ENCODE data around the gene VPS54.
"Not testable (repeated sequence)": the region's sequence is repeated elsewhere in the genome, so short reads cannot be mapped to it uniquely, and the experiment has no call there.

VPS54 gene

DNA sequence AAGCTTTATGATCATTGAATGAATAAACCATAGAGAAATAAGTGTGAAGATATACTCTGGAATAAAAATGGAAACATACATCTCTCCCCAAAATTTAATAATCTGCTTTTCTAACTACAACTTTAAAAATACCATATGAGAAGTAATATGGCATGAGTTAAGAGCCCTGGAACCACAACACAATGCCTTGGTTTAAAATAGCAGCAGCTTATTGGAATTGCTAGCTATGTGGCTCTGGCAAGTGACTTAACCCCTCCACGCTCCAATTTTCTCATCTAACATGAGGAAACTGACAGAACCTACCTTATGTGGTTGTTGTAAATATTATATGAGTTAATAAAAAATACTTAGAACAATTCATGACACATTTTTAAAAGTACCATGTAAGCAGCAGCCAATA is 76.4 kb downstream of the VPS54 start:
- Mint-ChIP-seq H3K9me3 (peaks cover 3% of the 10 kb centered on the region), H3K27ac (no peak overlapping the region), H3K36me3 (ENCODE audit: low read depth) (peaks cover 67% of the 10 kb centered on the region), H3K4me1 (ENCODE audit: low read depth) (no peaks in the 10 kb centered on the region), H3K4me3 (no peak overlapping the region), H3K27me3 (no peaks in the 10 kb centered on the region)
- no peak for DNase-seq

GRCh38 chr2:63932104-63932503 is 87.1 kb downstream of the VPS54 start:
- H3K4me1 Mint-ChIP-seq (ENCODE audit: low read depth); H3K27me3 Mint-ChIP-seq; H3K9me3 Mint-ChIP-seq; H3K27ac Mint-ChIP-seq; DNase-seq; H3K4me3 Mint-ChIP-seq: not testable (repeated sequence)
- H3K36me3 Mint-ChIP-seq (ENCODE audit: low read depth), result peaks cover 73% of the 10 kb centered on the region

- no peak overlapping the region for H3K4me3 Mint-ChIP-seq
- peaks cover under 1% of the 10 kb centered on the region for H3K4me1 Mint-ChIP-seq (ENCODE audit: low read depth)
- H3K27ac Mint-ChIP-seq, result no peak overlapping the region
- H3K9me3 Mint-ChIP-seq, result peaks cover 4% of the 10 kb centered on the region
- peaks cover 66% of the 10 kb centered on the region for H3K36me3 Mint-ChIP-seq (ENCODE audit: low read depth)
- H3K27me3 Mint-ChIP-seq, result no peaks in the 10 kb centered on the region
- DNase-seq, result no peak
Measured at GRCh38 chr2:63926815-63927214, 92.4 kb downstream of the VPS54 start.

DNA sequence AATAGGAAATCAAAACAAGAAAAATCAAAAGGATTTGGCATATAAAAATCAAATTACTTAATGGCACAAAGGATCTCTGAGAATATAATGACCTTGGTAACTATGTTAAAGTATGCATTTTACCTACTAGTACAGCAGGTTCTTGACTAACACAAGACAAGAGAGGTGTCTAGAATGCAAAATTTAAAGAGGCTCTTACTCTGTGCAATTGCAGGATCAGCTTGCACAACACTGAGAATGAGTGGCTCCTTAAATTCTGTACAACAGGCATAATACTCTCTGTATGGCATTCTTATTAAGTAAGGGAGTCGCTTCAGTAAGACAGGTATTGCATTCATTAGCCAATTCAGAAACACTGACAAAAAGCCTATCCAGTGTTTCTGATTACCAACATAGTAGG is 104.9 kb downstream of the VPS54 start:
- H3K27me3 Mint-ChIP-seq, result no peaks in the 10 kb centered on the region
- no peak overlapping the region for H3K4me3 Mint-ChIP-seq
- DNase-seq, result no peak
- no peak overlapping the region for H3K27ac Mint-ChIP-seq
- H3K4me1 Mint-ChIP-seq (ENCODE audit: low read depth), result no peaks in the 10 kb centered on the region
- H3K36me3 Mint-ChIP-seq (ENCODE audit: low read depth), result peaks cover 77% of the 10 kb centered on the region
- H3K9me3 Mint-ChIP-seq, result no peaks in the 10 kb centered on the region

DNA sequence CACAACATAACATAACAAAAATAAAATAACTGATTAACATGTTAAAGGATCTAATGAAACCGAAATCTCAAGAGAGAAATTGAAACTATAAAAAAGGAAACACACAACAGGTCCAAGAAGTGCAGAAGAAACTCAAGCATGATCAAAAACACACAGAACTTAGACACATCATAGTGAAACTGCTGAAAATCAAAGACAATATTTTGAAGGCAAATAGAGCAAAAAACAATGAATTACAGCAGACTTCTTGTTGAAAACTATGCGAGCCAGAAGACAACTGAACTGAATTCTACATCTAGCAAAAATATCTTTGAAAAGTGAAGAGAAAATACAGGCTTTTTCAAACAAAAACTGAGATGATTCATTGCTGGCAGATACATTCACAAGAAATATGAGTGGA is 116.2 kb downstream of the VPS54 start:
- H3K4me3 Mint-ChIP-seq, result no peak overlapping the region
- H3K9me3 Mint-ChIP-seq, result peaks cover 28% of the 10 kb centered on the region
- H3K27me3 Mint-ChIP-seq, result no peaks in the 10 kb centered on the region
- no peak for DNase-seq
- H3K36me3 Mint-ChIP-seq (ENCODE audit: low read depth), result peaks cover 86% of the 10 kb centered on the region
- H3K4me1 Mint-ChIP-seq (ENCODE audit: low read depth), result peaks cover 16% of the 10 kb centered on the region
- peak overlapping the region; percentile 5 for H3K27ac Mint-ChIP-seq

- peaks cover 28% of the 10 kb centered on the region for H3K9me3 Mint-ChIP-seq
- DNase-seq, result no peak
- H3K4me1 Mint-ChIP-seq (ENCODE audit: low read depth), result peaks cover 16% of the 10 kb centered on the region
- H3K27me3 Mint-ChIP-seq, result no peaks in the 10 kb centered on the region
- H3K36me3 Mint-ChIP-seq (ENCODE audit: low read depth), result peaks cover 82% of the 10 kb centered on the region
- H3K27ac Mint-ChIP-seq, result peak overlapping the region; percentile 8
- H3K4me3 Mint-ChIP-seq, result no peak overlapping the region
Measured at GRCh38 chr2:63902149-63902548, 117.1 kb downstream of the VPS54 start.

DNA sequence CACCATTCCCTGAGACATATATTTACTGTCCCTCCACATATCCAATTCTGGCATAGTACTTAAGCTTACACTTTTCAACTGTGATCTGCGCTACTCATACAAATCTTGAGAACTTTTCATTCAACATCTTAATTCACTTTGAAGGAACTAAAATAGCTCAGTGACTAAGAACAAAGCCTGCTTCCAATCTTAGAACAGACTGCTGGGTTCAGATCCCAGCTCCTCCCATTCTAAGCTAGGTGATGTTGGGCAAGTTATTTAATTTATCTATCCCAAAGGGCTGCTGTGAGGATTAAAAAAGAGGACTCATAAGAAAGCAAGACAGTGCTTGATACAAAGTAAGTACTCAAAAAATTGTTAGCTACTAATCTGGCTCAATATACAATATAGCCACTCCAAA is 119.6 kb downstream of the VPS54 start:
- peaks cover 72% of the 10 kb centered on the region for H3K36me3 Mint-ChIP-seq (ENCODE audit: low read depth)
- H3K4me1 Mint-ChIP-seq (ENCODE audit: low read depth), result peaks cover 16% of the 10 kb centered on the region
- no peak overlapping the region for H3K27ac Mint-ChIP-seq

DNA sequence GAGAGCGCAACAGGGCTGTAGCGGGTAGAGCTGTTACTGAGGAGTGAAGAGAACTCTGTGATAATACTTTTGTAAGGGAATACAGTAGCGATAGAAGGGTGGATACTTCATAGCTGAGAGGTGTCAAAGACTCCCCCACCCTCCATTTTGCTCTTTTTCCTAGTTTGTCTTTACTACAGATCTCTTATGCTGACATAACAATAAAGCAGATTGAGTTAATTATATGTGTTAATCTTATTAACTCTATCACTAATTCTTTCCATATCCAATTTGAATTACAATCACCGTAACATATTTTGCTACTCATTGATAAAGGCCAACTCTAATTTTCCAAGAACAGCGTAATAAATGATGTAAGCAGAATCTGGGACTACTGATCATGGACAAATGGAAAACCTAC is 120.4 kb downstream of the VPS54 start:
- H3K4me1 Mint-ChIP-seq (ENCODE audit: low read depth), result peaks cover 16% of the 10 kb centered on the region
- peaks cover 14% of the 10 kb centered on the region for H3K9me3 Mint-ChIP-seq
- no peak overlapping the region for H3K4me3 Mint-ChIP-seq
- peaks cover 75% of the 10 kb centered on the region for H3K36me3 Mint-ChIP-seq (ENCODE audit: low read depth)
- no peaks in the 10 kb centered on the region for H3K27me3 Mint-ChIP-seq
- no peak for DNase-seq
- no peak overlapping the region for H3K27ac Mint-ChIP-seq

More for the DNA sequence above, 119.6 kb downstream of the VPS54 start:
- H3K27me3 Mint-ChIP-seq, result no peaks in the 10 kb centered on the region
- no peak overlapping the region for H3K4me3 Mint-ChIP-seq
- DNase-seq, result no peak
- H3K9me3 Mint-ChIP-seq, result peaks cover 17% of the 10 kb centered on the region

- no peaks in the 10 kb centered on the region for H3K9me3 Mint-ChIP-seq
- H3K36me3 Mint-ChIP-seq (ENCODE audit: low read depth), result peaks cover 75% of the 10 kb centered on the region
- peaks cover 2% of the 10 kb centered on the region for H3K4me1 Mint-ChIP-seq (ENCODE audit: low read depth)
- H3K4me3 Mint-ChIP-seq, result no peak overlapping the region
- H3K27ac Mint-ChIP-seq, result peak overlapping the region; percentile 15
- no peaks in the 10 kb centered on the region for H3K27me3 Mint-ChIP-seq
- DNase-seq, result no peak
Measured at GRCh38 chr2:63894167-63894566, 125.1 kb downstream of the VPS54 start.

- H3K9me3 Mint-ChIP-seq, result no peaks in the 10 kb centered on the region
- H3K36me3 Mint-ChIP-seq (ENCODE audit: low read depth), result peaks cover 79% of the 10 kb centered on the region
- peak overlapping the region; percentile 53 for H3K27ac Mint-ChIP-seq
- H3K27me3 Mint-ChIP-seq, result no peaks in the 10 kb centered on the region
- H3K4me3 Mint-ChIP-seq, result no peak overlapping the region
- peaks cover 8% of the 10 kb centered on the region for H3K4me1 Mint-ChIP-seq (ENCODE audit: low read depth)
- DNase-seq, result no peak
Measured at GRCh38 chr2:63893163-63893562, 126.1 kb downstream of the VPS54 start.

- Mint-ChIP-seq H3K36me3 (ENCODE audit: low read depth) (peaks cover 87% of the 10 kb centered on the region), H3K4me1 (ENCODE audit: low read depth) (peaks cover 8% of the 10 kb centered on the region), H3K27ac (peak overlapping the region; percentile 63), H3K9me3 (no peaks in the 10 kb centered on the region), H3K4me3 (no peak overlapping the region), H3K27me3 (no peaks in the 10 kb centered on the region)
- DNase-seq, result no peak
Measured at GRCh38 chr2:63891488-63892030, 127.7 kb downstream of the VPS54 start.

DNA sequence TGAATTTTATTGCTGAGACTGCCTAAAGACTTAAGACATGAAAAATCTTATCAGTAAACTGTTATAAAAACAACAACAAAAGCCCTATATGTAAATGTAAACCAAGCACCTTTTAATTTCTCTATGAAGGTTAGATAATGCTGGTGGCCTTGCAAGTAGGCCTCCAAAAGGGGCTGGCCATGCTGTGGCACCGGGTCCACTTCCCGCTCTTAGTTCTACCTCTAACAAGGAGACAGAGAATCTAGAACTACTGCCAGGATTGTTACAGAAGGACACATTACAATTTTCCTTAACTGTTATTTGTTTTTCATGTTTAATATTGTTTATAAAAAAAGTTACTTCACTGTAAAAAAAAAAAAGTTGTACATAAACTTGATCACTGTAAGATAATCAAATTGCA is 128.6 kb downstream of the VPS54 start:
- Mint-ChIP-seq H3K27me3 (no peaks in the 10 kb centered on the region), H3K9me3 (no peaks in the 10 kb centered on the region), H3K36me3 (ENCODE audit: low read depth) (peaks cover 87% of the 10 kb centered on the region), H3K4me3 (no peak overlapping the region), H3K27ac (peak overlapping the region; percentile 52), H3K4me1 (ENCODE audit: low read depth) (peaks cover 8% of the 10 kb centered on the region)
- no peak for DNase-seq

GRCh38 chr2:63888490-63889402 is 130.5 kb downstream of the VPS54 start:
- Mint-ChIP-seq H3K4me1 (ENCODE audit: low read depth) (peaks cover 8% of the 10 kb centered on the region), H3K9me3 (no peaks in the 10 kb centered on the region), H3K27ac (peak overlapping the region; percentile 78), H3K27me3 (no peaks in the 10 kb centered on the region), H3K4me3 (no peak overlapping the region), H3K36me3 (ENCODE audit: low read depth) (peaks cover 86% of the 10 kb centered on the region)
- DNase-seq, result peak; percentile 50

GRCh38 chr2:63888053-63888452 is 131.2 kb downstream of the VPS54 start:
- peaks cover 86% of the 10 kb centered on the region for H3K36me3 Mint-ChIP-seq (ENCODE audit: low read depth)
- H3K4me1 Mint-ChIP-seq (ENCODE audit: low read depth), result peaks cover 9% of the 10 kb centered on the region
- H3K27me3 Mint-ChIP-seq, result no peaks in the 10 kb centered on the region
- H3K27ac Mint-ChIP-seq, result peak overlapping the region; percentile 3
- H3K9me3 Mint-ChIP-seq, result no peaks in the 10 kb centered on the region
- no peak for DNase-seq
- no peak overlapping the region for H3K4me3 Mint-ChIP-seq

- H3K4me1 Mint-ChIP-seq (ENCODE audit: low read depth), result peaks cover 24% of the 10 kb centered on the region
- no peaks in the 10 kb centered on the region for H3K9me3 Mint-ChIP-seq
- no peak for DNase-seq
- H3K27ac Mint-ChIP-seq, result peak overlapping the region; percentile 59
- no peak overlapping the region for H3K4me3 Mint-ChIP-seq
- peaks cover 90% of the 10 kb centered on the region for H3K36me3 Mint-ChIP-seq (ENCODE audit: low read depth)
- H3K27me3 Mint-ChIP-seq, result no peaks in the 10 kb centered on the region
Measured at GRCh38 chr2:63886445-63886844, 132.8 kb downstream of the VPS54 start.
